Stimulated activated CD4-positive, alpha-beta T cell treated with anti-CD3 and anti-CD28 coated beads, Interleukin-4, amount 100 ng/mL, for 48 hours (primary cell): ENCODE results near the gene HARS1.
"Not testable (repeated sequence)": the region's sequence is repeated elsewhere in the genome, so short reads cannot be mapped to it uniquely, and the experiment has no call there.

Source experiments
- DNase-seq, 2 donors: peaks; one replicate each; pipeline ENCODE4 v3.0.0-alpha.2; 2020; ENCODE audit warnings: low read depth in 2 of 2

The HARS1 gene

GRCh38 chr5:140633501-140633900 lies 57.7 kb downstream of the HARS1 start:
- no peak for DNase-seq

- DNase-seq = no peak
Observed at GRCh38 chr5:140633021-140633471, 58.1 kb downstream of the HARS1 start, which contains the start of gene CD14. TSS of gene CD14 (minus strand) at chr5:140633175. CDS start at chr5:140633071, 104 bp downstream.

- DNase-seq = peak; percentile 20 to 31
Observed at GRCh38 chr5:140632366-140633020, 58.7 kb downstream of the HARS1 start.

GRCh38 chr5:140631831-140632365 lies 59.3 kb downstream of the HARS1 start:
- DNase-seq = no peak

GRCh38 chr5:140631036-140631417 lies 60.1 kb downstream of the HARS1 start:
- DNase-seq = no peak

GRCh38 chr5:140630292-140631035 lies 60.7 kb downstream of the HARS1 start:
- DNase-seq = no peak

- DNase-seq = no peak
Observed at GRCh38 chr5:140628711-140629110, 62.5 kb downstream of the HARS1 start.

- DNase-seq = no peak
Observed at GRCh38 chr5:140627972-140628371, 63.2 kb downstream of the HARS1 start.

- not testable (repeated sequence) for DNase-seq
Observed at GRCh38 chr5:140624886-140625285, 66.3 kb downstream of the HARS1 start.
